ENCODE data around the gene LRCH2. TPM values are rescaled to one million over a fixed set of nuclear protein-coding genes. Genes with fewer than 3 reads are reported as not detected.

LRCH2 gene
- total RNA-seq, 3 donors from 2014 or later (not counting 1 experiment from before 2014, with no cell fraction given) = not detected

GRCh38 chrX:115192244-115192700 lies 41.6 kb downstream of the LRCH2 start:
- Mint-ChIP-seq H3K4me3 (no peak overlapping the region), H3K36me3 (no peaks in the 10 kb centered on the region), H3K27ac (no peak overlapping the region), H3K9me3 (peaks cover 0 to 5% of the 10 kb centered on the region in 2 donors), H3K27me3 (ENCODE audit: low read depth in 2 of 2) (no peaks in the 10 kb centered on the region), H3K4me1 (no peaks in the 10 kb centered on the region)
- ATAC-seq (no peak), DNase-seq (no peak)
- Histone ChIP-seq H3K27ac (ENCODE audit: low read length) (no peak overlapping the region), H3K4me3 (ENCODE audit: low read length) (no peak overlapping the region), H3K27me3 (ENCODE audit: control insufficient read depth, insufficient read depth, low read length) (no peaks in the 10 kb centered on the region), H3K4me1 (ENCODE audit: control insufficient read depth, insufficient read depth, low read length) (no peaks in the 10 kb centered on the region), H3K9me3 (ENCODE audit: control insufficient read depth, insufficient read depth, low read length) (no peaks in the 10 kb centered on the region), H3K36me3 (ENCODE audit: control insufficient read depth, insufficient read depth, low read length) (no peaks in the 10 kb centered on the region)
- no peak for TF ChIP-seq CTCF (IDR thresholded peaks at IDR 0.05)
- intact Hi-C loops (cut with micrococcal nuclease) = no loop called here
- WGBS (ENCODE audit: insufficient coverage) = 92% methylated on average over 30 of the region's 35 CpGs

GRCh38 chrX:115191490-115192243 lies 42.2 kb downstream of the LRCH2 start:
- Histone ChIP-seq H3K4me3 (ENCODE audit: low read length) (no peak overlapping the region), H3K4me1 (ENCODE audit: control insufficient read depth, insufficient read depth, low read length) (no peaks in the 10 kb centered on the region), H3K9me3 (ENCODE audit: control insufficient read depth, insufficient read depth, low read length) (no peaks in the 10 kb centered on the region), H3K27ac (ENCODE audit: low read length) (no peak overlapping the region), H3K36me3 (ENCODE audit: control insufficient read depth, insufficient read depth, low read length) (no peaks in the 10 kb centered on the region), H3K27me3 (ENCODE audit: control insufficient read depth, insufficient read depth, low read length) (no peaks in the 10 kb centered on the region)
- WGBS (ENCODE audit: insufficient coverage) = 96% methylated on average over 64 of the region's 64 CpGs
- ATAC-seq (no peak), DNase-seq (no peak)
- Mint-ChIP-seq H3K9me3 (peaks cover 0 to 5% of the 10 kb centered on the region in 2 donors), H3K36me3 (no peaks in the 10 kb centered on the region), H3K27me3 (ENCODE audit: low read depth in 2 of 2) (no peaks in the 10 kb centered on the region), H3K27ac (no peak overlapping the region), H3K4me1 (no peaks in the 10 kb centered on the region), H3K4me3 (no peak overlapping the region)
- no peak for TF ChIP-seq CTCF (IDR thresholded peaks at IDR 0.05)
- intact Hi-C loops (cut with micrococcal nuclease) = no loop called here

- H3K36me3 Mint-ChIP-seq = no peaks in the 10 kb centered on the region
- H3K27ac Mint-ChIP-seq = no peak overlapping the region
- TF ChIP-seq CTCF (IDR thresholded peaks at IDR 0.05) = no peak
- H3K27me3 Mint-ChIP-seq (ENCODE audit: low read depth in 2 of 2) = no peaks in the 10 kb centered on the region
- Histone ChIP-seq H3K27me3 (ENCODE audit: control insufficient read depth, insufficient read depth, low read length) (no peaks in the 10 kb centered on the region), H3K4me1 (ENCODE audit: control insufficient read depth, insufficient read depth, low read length) (no peaks in the 10 kb centered on the region), H3K27ac (ENCODE audit: low read length) (no peak overlapping the region), H3K4me3 (ENCODE audit: low read length) (no peak overlapping the region), H3K36me3 (ENCODE audit: control insufficient read depth, insufficient read depth, low read length) (no peaks in the 10 kb centered on the region), H3K9me3 (ENCODE audit: control insufficient read depth, insufficient read depth, low read length) (no peaks in the 10 kb centered on the region)
- DNase-seq = no peak
- peaks cover 0 to 5% of the 10 kb centered on the region in 2 donors for H3K9me3 Mint-ChIP-seq
- intact Hi-C loops (cut with micrococcal nuclease) = no loop called here
- no peak for ATAC-seq
- WGBS (ENCODE audit: insufficient coverage) = 95% methylated on average over 63 of the region's 64 CpGs
- H3K4me1 Mint-ChIP-seq = no peaks in the 10 kb centered on the region
- H3K4me3 Mint-ChIP-seq = no peak overlapping the region
Observed at GRCh38 chrX:115190636-115191489, 43.0 kb downstream of the LRCH2 start.
